GM21786 (cell line): Measurements from ENCODE around the gene SETD2.
"Not testable (repeated sequence)": the region's sequence is repeated elsewhere in the genome, so short reads cannot be mapped to it uniquely, and the experiment has no call there.

ENCODE experiments used
- ATAC-seq: cut with Tn5 transposase; IDR thresholded peaks from one replicate; pipeline ENCODE4 v1.9.1; 2021; ENCODE audit not compliant: unreplicated experiment

SETD2 gene

DNA sequence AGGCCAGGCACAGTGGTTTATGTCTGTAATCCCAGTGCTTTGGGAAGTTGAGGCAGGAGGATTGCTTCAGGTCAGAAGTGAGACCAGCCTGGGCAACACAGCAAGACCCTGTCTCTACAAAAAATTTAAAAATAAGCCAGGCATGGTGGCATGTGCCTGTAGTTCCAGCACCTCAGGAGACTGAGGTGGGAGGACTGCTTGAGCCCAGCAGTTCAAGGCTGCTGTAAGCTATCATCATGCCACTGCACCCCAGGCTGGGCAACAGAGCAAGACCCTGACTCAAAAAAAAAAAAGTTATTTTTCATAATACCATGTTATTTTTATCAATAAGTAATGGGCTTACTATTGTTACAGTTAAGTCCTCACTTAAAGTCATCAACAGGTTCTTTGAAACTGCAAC, 59.7 kb downstream of the SETD2 start:
- no peak for ATAC-seq

DNA sequence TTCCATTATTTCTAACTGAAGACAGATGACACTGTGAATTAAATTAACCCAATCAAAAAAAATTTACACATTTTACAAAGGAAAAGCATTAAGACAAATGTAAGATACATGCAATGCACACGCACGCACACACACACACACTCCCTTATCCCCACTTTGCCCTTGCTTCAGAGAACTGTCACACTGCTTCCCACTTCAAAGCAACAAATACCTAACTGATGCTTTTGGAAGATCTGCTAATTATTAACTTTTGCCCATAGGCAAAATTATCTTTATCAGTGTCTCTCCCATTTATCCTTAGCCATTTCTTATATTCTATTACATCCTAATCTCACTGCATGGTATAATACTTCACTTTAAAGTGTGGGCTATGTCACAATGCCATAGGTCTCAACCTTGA, 60.3 kb downstream of the SETD2 start:
- no peak for ATAC-seq

DNA sequence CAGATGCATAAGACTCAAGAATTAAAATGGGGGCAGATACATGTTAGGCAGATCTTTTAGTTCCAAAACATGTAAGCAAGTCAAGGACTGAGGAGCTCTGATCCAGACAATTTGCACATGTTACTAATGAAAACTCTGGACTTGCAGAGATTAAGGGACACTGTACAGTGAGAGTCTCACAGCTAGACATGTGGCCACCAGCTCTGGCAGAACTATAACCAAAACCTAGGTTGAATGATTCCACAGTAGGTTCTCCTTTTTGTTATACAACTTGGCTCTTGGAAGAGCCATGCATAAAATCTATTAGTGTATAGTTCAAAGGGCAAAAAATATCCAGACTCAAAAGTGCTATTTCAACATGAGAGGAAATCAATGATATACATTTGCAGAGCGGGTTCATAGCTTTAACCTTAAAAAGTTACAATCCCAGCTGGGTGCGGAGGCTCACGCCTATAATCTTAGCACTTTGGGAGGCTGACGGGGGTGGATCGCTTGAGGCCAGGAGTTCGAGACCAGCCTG, 61.8 kb downstream of the SETD2 start:
- no peak for ATAC-seq

DNA sequence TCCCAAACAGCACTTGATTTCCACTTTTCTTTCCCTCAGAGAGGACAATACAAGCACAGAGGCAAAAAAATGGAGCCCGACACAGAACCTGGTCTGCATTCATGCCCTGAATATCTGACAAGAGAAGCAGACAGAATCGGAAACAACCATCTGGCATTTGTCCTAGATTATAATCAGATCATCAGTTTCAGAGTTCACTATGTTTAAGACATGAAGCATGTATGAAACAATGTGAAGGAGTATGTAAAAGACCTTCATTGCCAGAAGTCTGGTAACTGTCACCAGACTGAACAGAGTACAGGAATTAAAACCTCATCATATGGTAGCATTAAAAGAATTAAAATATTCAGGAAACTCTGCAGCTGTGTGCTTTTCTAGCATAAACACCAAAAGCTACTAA, 65.0 kb downstream of the SETD2 start:
- ATAC-seq: no peak

DNA sequence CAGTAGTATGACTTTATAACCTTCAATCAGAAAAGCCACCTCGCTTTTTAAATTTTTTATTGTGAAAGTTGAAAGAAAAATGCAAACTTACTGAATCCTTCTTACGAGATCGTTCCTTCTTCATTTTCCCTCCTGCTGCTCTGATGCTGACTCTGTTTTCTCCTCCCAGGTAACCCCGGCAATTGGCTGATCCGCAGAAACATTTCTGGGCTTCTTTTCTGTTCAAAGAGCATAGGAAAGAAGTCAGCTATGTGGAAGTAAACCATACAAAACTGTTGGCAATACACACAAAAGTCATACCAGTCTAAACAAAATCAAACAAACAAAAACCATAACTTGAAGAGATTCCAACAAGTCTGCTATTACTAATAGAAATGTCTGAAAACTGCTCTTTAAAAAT, 66.0 kb downstream of the SETD2 start:
- no peak for ATAC-seq

DNA sequence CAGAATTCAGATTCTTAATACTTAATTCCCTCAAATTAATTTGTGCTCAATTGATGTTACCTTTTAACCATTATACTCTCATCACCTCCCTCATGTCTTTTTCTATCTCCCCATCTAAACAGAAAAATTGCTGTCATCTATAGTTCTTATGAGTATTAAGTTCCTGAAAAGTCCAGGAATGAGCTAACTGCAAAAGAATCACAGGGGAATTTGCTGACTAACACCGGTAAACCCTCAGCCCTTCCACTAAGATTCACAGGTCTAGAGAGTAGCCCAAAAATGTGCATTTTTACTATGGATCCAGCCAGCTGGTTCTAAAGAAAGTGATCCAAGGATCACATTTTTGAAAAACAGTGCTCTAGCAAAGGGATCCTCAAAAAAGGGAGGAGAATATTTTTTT, 67.0 kb downstream of the SETD2 start:
- no peak for ATAC-seq

DNA sequence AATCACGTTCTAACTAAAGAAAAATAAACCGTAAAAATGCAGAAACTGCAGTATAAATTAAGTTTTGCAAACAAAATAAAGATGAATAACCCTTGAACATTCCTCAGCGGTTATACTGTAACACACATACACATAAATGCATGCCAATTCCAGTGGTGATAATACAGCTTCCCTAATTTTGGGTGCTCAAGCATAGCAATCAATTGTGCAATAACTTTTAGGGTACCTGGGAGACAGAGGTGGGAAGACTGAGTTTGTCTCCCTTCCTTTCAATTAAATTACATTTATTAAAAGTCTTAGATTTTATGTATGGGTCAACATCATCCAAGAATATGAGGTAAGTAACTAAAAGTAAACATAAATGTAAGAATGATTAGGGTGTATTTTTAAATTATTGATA, 71.8 kb downstream of the SETD2 start:
- ATAC-seq: no peak

DNA sequence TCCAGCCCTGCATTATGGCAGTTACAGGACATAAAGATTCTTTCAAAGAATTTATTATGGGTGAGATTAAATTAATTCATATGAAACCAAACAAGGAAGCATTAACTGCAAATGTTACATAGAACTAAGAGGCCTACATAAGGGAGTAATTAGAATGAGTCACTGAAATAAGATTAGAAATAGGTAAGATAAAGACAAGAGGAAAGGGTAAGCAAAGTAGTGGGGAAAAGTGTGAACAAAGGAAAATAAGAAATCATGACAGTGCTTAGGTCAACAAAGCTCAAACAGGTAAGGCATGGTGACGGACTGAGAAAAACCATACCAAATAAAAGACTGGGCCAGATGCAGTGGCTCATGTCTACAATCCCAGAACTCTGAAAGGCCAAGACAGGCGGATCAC, 74.3 kb downstream of the SETD2 start:
- no peak for ATAC-seq

DNA sequence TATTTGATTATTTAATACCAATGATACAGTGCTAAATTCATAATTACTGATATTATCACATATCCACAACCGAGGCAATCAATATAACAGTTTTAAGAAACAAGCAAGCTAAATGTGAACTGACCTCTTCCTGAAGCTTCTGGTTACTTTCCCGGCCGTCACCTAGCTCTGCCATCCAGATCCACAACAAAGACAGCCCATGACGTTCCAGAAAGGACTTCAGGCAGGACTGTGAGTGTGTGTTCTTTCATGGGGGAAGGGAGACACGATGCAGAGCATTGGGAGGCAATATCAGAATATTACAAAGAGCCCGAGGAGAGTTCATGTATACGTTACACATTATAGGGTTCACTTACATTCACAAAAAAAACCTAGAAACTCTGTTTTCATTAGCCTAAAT, 77.8 kb downstream of the SETD2 start:
- no peak for ATAC-seq

DNA sequence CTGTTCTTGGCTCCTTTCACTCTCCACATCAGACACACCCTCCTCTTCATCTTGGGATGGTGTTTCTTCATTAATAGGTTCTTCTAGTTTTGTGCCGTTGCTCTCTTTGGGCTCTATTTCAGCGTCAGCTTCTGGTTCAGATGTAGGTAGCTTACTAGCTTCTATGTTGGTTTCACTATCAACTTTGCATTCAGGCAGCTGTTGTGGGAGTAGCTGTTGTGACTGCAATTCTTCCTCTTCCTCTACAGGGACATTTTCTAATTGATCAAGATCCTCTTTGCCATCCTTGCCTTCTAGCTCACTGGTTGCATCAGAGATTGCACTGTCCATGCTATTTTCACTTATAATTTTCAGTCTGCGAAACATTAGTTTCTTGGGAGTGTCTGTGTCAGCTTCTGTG, 80.1 kb downstream of the SETD2 start:
- no peak for ATAC-seq

DNA sequence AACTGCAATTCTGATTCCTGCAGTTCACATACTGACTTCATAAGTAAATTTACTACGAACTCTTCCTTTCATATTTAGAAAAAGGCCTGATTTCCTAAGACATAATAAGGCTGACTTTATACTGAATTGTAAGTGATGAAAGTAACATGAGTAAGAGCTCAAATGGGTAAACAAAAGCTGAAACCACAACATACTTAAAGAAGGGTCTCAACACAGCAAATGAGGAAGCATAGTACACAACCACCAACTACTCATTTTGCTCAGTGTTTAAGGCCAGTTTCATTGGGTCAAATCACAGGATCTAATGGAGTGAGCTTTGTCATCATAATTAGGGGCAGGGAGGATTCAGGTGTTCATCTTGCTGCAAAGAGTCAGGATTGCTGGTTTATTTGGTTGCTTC, 81.4 kb downstream of the SETD2 start:
- ATAC-seq: no peak

DNA sequence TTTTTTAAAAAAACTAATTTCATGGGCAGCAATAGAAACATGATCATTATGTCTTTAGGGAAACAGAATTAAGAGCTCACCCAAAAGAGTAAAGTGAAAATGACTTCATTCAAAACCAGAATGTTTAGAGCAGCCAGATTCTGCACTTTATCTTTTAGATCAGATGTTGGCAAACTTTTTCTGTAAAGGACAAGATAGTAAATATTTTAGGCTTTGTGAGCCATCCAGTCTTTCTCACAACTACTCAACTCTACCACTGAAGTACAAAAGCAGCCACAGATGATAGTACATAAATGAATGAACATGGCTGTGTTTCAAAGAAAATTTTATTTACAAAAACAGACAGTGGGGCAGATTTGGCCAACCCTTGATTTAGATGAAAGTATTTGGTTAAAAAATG, 84.5 kb downstream of the SETD2 start:
- ATAC-seq: no peak

DNA sequence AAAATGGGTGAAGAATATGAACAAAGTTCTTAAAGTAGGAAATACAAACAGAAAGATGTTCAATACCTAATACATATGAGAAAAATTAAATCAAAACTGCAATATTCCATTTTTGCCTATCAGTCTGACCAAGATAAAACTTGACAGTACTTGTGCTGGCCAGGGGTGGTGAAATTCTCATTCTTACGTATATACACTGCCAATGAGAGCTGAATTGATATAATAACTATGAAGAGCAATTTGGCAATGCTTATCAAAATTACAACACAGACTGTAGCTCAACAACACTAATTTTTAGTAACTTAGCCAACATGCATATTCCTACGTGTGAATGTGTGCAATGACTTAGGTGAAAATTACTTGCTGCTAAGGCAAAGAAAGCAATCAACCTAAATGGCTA, 90.2 kb downstream of the SETD2 start:
- ATAC-seq: no peak

DNA sequence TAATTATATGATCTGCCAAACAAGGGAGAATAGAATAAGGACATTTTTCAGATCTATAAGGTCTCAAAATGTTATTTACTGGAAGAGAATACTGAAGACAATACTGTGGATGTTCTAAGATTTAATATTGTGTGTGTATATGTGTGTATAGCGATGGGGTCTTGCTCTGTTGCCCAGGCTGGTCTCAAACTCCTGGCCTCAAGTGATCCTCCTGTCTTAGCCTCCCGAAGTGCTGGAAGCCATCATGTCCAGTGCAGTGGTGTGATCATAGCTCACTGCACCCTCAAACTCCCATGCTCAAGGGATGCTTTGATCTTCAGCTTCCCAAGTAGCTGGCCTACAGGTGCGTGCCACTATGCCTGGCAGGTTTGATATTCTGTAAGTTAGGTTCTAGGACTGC, 93.1 kb downstream of the SETD2 start:
- ATAC-seq: no peak

DNA sequence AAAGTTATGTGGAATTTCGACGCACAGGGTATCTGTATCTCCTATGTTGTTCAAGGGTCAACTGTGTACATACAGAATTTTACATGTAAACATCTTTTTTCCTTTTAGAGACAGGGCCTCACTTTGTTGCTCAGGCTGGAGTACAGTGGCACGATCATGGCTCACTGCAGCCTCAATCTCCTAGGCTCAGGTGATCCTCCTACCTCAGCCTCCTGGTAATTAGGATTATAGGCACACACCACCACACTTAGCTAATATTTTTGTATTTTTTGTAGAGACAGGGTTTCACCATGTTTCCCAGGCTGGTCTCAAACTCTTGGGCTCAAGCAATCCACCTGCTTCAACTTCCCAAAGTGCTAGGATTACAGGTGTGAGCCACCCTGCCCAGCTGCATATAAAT, 97.7 kb downstream of the SETD2 start:
- ATAC-seq: not testable (repeated sequence)

DNA sequence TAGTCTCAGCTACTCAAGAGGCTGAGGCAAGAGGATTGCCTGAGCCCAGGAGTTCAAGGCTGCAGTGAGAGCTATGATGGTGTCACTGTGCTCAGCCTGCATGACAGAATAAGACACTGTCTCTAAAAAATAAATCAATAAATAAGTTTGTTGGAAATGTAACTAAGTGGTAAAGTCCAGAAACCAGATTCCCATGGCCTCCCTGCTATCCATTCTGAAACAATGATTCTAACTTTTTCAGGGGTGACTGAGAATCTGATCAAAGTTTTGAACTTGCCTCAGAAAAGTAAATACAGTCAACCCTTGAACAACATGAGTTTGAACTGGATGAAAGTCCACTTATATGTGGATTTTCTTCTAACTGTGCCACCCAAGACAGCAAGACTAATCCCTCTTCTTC, 98.2 kb downstream of the SETD2 start:
- ATAC-seq: no peak

DNA sequence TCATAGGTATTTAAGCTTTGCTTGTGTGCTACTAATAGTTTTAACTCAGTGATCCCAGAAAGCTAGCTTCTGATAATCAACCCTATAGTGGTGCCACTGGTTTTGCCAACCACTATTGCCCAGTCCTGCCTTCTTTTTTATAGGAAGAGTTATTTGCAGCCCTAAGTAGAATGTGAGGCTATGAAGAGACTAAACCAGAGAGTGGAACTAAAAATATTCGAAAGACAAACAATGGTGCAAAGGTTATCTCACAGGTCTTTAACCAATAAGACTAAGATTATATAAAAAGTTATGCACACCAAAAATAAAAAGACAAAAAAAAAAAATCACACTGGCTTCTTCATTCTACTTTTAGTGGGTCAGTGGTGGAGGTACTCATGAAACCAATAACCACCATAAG, 98.9 kb downstream of the SETD2 start:
- ATAC-seq: no peak

DNA sequence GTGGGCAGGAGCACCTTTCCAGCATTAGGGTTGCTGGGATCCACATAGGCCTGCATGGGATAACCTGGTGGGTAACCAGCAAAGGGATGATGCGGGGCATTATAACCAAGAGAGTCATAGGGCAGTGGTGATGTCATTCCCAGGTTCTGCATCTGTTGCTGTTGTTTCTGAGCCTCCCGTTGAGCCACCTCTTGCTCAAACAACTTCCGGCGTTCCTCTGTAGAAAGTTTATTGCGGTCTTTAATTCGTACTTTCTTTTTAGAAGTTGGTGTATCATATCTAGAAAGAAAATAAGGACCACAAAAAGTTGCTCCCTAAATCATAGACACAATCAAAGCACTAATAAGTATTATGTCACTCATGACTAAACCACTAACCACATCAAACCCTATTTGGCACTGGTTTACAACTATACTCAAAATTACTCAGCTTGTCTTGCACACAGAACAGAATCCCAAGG, 106.7 kb downstream of the SETD2 start:
- no peak for ATAC-seq

DNA sequence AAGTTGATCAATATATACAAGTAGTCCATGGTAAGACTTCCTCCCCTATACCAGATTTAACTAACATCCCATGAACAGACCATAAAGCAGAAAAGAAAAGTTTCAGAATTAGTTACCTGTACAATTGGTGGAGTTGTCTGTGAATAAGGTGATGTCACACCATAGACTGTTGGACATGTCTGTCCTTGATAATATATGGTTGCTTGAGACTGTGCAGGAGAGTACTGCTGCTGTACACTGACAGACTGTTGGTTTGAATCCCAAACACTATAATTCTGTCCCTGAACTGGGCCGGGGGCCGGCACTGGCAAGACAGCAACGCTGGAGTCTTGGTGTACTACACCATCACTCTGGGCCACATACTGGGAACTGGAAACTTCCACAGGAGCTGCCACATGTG, 107.2 kb downstream of the SETD2 start:
- no peak for ATAC-seq

DNA sequence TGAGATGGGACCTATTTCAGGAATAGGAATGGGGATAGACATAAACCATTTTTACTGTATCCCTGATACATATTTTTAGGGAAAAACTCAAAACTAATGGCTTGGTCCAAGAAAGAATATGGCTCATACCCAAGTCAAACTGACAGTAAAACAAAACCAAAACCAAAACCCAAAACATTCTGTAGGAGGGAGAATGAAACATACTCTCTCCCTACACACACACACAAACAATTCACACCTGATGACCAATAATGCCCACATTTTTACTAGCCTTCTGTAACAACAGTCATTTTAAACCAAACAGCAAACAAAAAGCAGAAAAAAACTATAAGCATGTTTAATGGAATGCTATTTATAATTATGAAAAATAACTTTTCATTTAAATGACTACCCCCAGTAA, 109.5 kb downstream of the SETD2 start:
- ATAC-seq: no peak

DNA sequence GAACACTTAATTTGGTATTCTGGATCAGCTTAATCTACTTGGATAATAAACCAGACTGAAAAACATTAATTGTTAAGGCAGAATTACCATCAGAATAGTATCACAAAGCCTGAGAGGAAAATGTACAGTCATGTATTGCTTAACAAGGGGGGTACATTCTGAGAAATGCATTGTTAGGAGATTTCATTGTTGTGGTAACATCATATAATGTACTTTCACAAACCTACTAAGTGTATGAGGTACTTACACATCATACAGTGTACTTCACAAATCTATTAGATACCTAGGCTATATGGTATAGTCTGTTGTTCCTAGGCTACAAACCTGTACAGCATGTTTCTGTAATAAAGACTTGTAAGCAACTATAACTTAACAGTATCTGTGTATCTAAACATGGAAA, 116.2 kb downstream of the SETD2 start:
- no peak for ATAC-seq

DNA sequence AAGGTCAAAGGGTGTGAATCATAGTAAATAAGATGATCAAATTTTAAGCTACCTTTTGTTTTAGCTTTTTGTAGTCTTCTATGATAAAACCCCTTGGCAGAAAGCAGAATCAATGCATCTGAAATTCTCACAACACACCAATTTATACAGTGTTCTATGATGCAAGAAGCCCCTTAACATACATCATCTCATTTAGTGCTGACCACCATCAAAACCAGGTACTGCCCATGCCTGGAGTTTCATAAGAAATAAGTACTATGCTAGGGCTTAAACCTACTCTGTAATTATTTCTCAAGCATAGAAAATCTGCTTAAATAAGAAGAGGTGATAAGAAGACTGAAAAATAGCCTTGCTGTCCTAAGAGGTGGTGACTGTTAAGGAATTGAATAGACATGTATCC, 116.8 kb downstream of the SETD2 start:
- no peak for ATAC-seq

DNA sequence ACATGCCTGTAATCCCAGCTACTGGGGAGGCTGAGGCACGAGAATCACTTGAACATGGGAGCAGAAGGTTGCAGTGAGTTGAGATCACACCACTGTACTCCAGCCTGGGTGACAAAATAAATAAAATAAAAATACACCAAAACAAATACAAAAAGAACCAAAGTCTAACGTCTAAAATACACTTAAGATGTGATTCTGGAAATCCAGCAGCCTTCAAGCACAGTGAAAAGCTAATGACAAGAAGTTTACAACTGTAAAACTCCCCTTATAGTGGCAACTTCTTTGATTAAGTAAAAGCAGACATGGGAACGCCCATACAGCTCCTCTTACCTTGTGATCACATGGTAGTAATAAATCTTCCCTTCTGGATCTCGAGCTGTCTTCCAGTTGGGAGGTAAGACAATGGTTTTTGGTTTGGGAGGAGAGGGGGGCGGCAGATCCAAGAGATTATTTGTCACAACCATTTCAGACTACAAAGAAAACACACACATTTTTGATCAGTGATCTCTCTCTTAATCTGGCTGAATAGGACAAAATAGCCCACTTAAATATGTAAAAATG, 121.6 kb downstream of the SETD2 start:
- no peak for ATAC-seq

DNA sequence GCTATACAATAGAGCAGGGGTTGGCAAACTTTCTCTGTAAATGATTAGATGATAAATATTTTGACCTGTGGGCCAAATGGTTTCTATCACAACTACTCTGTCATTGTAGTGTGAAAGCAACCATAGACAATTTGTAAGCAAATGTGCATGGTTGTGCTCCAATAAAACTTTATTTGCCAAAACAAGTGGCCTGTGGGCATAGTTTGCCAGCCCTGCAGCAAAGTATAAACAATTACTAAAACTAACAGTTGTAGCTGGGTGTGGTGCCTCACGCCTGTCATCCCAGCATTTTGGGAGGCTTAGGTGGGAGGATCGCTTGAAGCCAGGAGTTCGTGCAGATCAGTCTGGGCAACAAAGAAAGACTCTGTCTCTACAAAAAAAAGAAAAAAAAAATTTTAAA, 122.8 kb downstream of the SETD2 start:
- ATAC-seq: no peak
